Measurements from ENCODE around the gene PRX.

Gene PRX

GRCh38 chr19:40366697-40367561, 46.2 kb downstream of the PRX start:
- no peak for DNase-seq (ENCODE audit: low read depth in 2 of 2)

- DNase-seq (ENCODE audit: low read depth in 2 of 2): peak in 1 of 2 donors; percentile 10
These were observed 47.4 kb downstream of the PRX start for GRCh38 chr19:40365613-40366401.

GRCh38 chr19:40365010-40365409, 48.2 kb downstream of the PRX start:
- no peak for DNase-seq (ENCODE audit: low read depth in 2 of 2)

GRCh38 chr19:40363069-40363468, 50.1 kb downstream of the PRX start:
- no peak for DNase-seq (ENCODE audit: low read depth in 2 of 2)

- DNase-seq (ENCODE audit: low read depth in 2 of 2): no peak
These were observed 51.0 kb downstream of the PRX start for GRCh38 chr19:40362160-40362559.

GRCh38 chr19:40360708-40361241, 52.4 kb downstream of the PRX start:
- no peak for DNase-seq (ENCODE audit: low read depth in 2 of 2)

GRCh38 chr19:40360020-40360707, 53.0 kb downstream of the PRX start:
- no peak for DNase-seq (ENCODE audit: low read depth in 2 of 2)

GRCh38 chr19:40358773-40359172, 54.4 kb downstream of the PRX start:
- DNase-seq (ENCODE audit: low read depth in 2 of 2): no peak

GRCh38 chr19:40357640-40358039, 55.5 kb downstream of the PRX start:
- DNase-seq (ENCODE audit: low read depth in 2 of 2): no peak

GRCh38 chr19:40356681-40357595, 56.2 kb downstream of the PRX start:
- DNase-seq (ENCODE audit: low read depth in 2 of 2): no peak

- DNase-seq (ENCODE audit: low read depth in 2 of 2): no peak
These were observed 57.0 kb downstream of the PRX start for GRCh38 chr19:40355975-40356680.

- no peak for DNase-seq (ENCODE audit: low read depth in 2 of 2)
These were observed 64.1 kb downstream of the PRX start for GRCh38 chr19:40348961-40349507.

- DNase-seq (ENCODE audit: low read depth in 2 of 2): peak; percentile 95 to 99
These were observed 64.9 kb downstream of the PRX start, which contains the start of the genes C19orf47 and PLD3 for GRCh38 chr19:40348125-40348913. TSS of gene C19orf47 (minus strand) at chr19:40348397. CDS start at chr19:40341857, 6,540 bp downstream. TSS of gene PLD3 (plus strand) at chr19:40348695. CDS start at chr19:40366484, 17,789 bp downstream.

GRCh38 chr19:40344422-40344821, 68.8 kb downstream of the PRX start:
- DNase-seq (ENCODE audit: low read depth in 2 of 2): no peak

Data from activated CD8-positive, alpha-beta memory T cell treated with anti-CD3 and anti-CD28 coated beads for 4 hours (primary cell).